GM18868 (cell line): Measurements from ENCODE around the gene RAB6A.
"Not testable (repeated sequence)": the region's sequence is repeated elsewhere in the genome, so short reads cannot be mapped to it uniquely, and the experiment has no call there.

Experiments
- ATAC-seq: cut with Tn5 transposase; IDR thresholded peaks from one replicate; pipeline ENCODE4 v1.9.1; 2021; ENCODE audit warnings: mild to moderate bottlenecking, moderate library complexity; ENCODE audit not compliant: unreplicated experiment

RAB6A gene

GRCh38 chr11:73760679-73761402, at the start of gene RAB6A:
Gene RAB6A (minus strand): TSS chr11:73761074. CDS start chr11:73760635, 439 bp downstream.
- ATAC-seq, result peak; percentile 92

DNA sequence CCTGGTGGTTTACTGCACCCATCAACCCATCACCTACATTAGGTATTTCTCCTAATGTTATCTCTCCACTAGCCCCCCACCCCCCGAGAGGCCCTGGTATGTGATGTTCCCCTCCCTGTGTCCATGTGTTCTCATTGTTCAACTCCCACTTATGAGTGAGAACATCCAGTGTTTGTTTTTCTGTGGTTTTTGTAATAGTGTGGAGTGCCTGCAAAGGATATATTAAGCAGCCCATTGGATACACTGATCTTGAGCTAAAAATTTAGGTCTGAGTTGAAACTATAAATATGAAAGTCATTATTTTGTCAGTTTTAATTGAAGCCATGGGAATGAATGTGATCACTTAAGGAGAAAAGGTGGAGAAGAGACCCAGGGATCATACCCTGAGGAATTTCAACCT, 49.8 kb upstream of the RAB6A start:
- no peak for ATAC-seq

DNA sequence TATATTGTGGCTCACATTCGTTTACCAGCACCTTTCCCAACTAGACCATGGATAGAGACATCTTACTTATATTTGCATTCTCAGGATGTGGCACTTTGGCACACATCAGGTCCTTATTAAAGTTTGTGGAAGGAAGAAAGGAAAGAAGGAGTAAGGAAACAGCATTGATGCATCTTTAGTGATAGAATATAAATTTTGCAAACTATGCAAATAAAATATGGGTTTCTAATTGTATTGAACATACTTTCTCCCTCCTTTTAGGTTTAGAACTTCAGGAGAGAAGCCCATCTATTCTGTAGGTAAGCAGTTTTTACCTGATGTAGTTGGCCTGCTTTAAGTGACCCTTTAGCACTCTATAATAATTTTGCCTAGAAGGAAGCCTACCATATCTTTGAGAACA, 47.2 kb upstream of the RAB6A start:
- ATAC-seq, result no peak

DNA sequence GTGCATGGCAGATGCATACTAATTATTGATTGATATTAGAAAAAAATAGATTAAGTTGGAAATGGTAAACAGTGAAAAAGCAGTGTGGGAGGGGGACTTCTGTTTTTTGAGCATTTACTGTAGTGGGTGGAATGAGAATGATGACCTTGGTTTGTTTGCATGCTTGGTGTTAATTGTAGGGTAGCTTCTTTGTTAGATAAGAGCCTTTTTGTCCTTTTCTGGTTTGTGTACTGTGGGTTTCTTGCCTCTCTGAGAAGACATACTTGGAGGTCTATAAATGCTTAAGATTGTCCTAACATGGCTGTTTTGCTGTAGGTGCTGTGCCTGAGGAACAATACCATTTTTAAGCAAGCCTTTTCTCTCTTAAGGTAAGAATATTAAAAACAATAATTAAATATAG, 43.8 kb upstream of the RAB6A start:
- ATAC-seq, result no peak

DNA sequence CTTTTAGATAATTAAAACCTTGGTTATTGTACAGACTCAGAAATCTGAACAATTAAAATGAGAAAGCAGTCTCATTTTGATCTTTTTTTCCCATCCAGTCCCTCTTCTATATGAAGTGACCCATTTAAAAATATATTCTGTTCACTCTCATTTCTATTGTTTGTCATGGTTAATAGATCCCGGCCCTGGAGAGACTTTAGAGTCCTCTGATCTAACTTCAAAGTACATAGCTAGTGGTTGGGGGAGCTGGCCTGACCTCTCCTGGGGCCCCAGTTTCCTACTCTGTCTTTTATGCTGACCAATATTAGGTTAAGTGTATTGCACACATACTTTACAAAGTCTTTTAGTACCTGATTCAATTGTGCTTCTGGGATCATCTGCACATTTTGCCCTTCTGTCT, 40.3 kb upstream of the RAB6A start:
- no peak for ATAC-seq

DNA sequence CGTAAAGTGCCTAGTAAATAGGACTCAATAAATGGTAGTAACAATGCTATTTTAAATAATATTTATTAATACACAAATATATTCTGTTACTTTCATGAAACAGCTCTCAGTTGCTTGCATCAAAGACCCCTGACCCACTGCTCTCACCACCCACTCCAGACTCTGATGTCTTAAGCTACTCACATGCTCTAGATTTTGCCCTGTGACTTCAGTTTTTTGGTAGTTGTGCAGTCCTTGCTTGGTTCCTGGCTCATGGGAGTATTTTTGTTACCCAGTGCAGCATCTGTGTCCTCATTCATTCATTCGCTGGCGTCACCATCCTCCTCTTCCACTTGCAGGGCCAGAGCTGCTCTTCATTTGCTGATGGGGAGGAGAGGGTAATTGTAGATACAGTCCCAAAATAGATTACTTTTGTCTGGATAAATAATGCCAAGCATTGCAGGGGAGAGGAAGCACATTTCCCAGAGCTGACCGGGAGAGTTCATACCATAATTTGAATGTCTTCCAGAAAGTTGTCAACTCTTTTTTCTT, 39.5 kb upstream of the RAB6A start:
- ATAC-seq, result no peak

GRCh38 chr11:73797457-73797856, 36.6 kb upstream of the RAB6A start:
- no peak for ATAC-seq

DNA sequence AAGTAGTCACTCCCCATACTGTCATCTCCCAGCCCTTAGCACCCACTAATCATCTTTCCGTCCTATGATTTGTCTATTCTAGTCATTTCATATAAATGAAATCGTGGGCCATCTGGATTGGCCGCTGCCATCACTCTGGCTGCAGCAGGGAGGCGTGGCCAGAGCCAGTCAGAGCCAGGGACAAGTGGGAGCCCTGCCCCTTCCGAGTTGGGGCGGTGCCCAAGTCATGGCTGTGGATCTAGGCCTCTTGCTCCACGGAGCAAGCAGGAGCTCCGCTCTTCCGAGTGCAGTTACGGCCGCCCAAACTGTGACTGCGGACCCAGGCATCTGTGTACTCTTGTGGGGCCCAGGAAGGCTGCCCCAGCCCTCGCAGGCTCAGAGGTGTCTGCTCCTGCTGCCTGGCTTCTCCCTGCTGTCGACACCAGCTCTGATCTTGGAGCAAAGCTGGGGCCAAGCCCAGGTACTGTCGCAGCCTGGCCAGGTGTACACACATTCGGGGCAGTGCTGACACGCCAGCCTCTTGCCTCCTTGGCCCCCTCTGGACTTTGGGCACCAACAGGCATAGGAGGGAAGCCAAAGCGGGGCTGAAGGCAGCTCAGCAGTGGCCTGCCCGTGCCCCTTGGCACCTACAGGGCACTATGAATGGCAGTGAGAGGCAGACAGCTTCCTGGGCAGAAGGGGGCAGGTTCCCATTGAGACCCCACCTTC, 35.2 kb upstream of the RAB6A start:
- ATAC-seq, result no peak

- no peak for ATAC-seq
These were observed 31.7 kb upstream of the RAB6A start for GRCh38 chr11:73792584-73792983.

DNA sequence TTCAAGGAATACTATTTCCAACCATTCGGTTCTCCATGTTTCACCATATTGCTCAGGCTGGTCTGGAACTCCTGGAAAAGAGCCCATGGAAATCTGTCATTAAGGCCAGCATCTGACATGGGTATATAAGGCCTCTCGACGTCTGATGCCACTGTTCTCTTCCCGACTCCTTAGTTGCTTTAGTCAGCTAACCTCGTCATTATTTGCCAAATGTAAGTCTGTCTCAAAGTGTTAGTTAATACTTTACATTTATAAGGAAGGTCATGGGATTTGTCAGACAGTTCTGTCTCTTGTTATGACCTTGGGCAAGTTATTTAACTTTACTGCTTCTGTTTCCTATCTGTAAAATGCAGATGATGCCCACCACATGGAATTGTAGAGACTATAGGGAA, 28.4 kb upstream of the RAB6A start:
- ATAC-seq, result no peak

DNA sequence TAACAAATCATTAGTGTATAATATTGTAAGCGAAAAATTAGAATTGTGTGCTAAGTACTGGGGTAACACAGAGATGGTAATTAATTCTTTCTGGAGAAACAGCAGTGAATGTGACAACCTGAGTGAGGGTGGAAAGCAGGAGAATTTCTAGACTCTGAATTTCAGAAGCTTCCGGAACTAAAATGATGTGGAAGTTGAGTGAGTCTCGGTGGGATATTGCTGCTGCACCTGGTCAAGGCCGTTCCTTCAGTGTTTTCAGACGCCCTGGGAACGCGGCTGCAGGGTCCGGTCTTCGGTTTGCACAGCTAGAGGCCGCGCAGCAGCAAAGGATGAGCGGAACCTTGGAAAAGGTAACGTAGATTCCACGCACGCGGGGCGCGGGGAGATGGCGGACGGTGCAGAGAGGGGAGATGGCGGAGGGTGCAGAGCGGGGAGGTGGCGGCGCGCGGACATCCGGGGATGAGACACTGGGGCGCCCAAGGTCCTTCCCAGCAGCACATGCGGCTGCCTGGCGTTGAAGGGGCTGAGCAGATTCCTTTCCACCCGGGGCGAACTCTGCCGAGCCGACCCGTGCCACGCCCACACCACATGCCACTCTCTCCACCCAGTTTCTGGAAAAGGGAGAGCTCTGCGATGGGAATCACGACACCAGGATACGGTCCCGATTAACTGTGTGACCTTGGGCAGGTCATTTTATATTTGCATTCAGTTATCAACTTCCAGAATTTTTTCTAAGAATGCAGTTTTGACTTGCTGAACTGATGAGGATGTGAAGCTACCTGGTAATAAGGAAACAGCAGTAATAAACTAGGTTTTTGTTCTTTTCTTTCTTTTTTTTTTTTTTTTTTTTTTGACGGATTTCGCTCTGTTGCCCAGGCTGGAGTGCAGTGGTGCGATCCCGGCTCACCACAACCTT, 27.0 kb upstream of the RAB6A start, which contains the start of gene MRPL48:
TSS of gene MRPL48 (plus strand) at position 232 of the 916 bp plus-strand sequence. CDS start at position 330, 98 bp downstream.
- ATAC-seq, result peak; percentile 95

DNA sequence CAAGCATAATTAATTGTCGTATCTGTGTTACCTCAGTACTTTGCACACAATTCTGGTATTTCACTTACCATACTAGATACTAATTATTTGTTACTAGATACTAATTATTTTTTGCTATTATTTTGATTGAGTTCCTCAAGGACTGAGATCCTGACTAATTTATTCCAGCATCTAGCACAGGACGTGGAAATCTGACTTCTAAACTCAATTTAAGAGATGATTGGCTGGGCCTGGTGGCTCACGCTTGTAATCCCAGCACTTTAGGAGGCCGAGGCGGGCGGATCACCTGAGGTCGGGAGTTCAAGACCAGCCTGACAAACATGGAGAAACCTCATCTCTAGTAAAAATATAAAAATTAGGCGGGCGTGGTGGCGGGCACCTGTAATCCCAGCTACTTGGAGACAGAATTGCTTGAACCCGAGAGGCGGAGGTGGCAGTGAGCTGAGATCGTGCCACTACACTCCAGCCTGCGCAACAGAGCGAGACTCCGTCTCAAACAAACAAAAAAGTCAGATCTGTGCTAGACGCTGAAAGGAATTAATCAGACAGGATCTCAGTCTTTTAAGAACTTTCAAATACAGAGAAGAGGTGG, 26.3 kb upstream of the RAB6A start:
- no peak for ATAC-seq

GRCh38 chr11:73785467-73785866, 24.6 kb upstream of the RAB6A start:
- not testable (repeated sequence) for ATAC-seq

GRCh38 chr11:73784734-73785133, 23.9 kb upstream of the RAB6A start:
- no peak for ATAC-seq

DNA sequence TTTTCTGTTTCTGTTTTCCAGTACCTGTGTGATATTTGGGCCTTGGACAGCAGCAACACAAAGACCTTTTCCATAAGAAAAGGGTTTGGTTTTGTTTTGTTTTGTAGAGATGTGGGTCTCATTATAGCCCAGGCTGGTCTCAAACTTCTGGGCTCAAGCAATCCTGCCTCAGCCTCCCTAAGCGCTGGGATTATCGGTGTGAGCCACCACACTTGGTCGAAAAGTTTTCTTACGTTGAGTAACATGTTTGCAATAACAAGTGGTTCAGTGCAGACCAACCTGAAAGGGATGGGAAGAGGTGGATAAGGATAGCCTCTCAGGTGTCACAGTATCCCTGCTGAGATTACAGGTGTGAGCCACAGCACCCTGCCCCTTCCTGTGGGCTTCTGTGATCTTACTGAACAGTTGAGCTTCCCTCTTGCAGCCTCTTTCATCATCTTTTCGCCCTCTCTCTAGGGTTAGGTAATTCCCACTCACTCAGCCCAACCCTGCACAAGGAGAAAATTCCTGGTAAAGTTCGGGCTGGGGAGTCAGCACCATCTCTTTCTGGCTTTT, 23.3 kb upstream of the RAB6A start:
- ATAC-seq, result no peak

- no peak for ATAC-seq
These were observed 22.7 kb upstream of the RAB6A start for GRCh38 chr11:73783483-73784020.

- no peak for ATAC-seq
These were observed 20.4 kb upstream of the RAB6A start for GRCh38 chr11:73781303-73781702.

DNA sequence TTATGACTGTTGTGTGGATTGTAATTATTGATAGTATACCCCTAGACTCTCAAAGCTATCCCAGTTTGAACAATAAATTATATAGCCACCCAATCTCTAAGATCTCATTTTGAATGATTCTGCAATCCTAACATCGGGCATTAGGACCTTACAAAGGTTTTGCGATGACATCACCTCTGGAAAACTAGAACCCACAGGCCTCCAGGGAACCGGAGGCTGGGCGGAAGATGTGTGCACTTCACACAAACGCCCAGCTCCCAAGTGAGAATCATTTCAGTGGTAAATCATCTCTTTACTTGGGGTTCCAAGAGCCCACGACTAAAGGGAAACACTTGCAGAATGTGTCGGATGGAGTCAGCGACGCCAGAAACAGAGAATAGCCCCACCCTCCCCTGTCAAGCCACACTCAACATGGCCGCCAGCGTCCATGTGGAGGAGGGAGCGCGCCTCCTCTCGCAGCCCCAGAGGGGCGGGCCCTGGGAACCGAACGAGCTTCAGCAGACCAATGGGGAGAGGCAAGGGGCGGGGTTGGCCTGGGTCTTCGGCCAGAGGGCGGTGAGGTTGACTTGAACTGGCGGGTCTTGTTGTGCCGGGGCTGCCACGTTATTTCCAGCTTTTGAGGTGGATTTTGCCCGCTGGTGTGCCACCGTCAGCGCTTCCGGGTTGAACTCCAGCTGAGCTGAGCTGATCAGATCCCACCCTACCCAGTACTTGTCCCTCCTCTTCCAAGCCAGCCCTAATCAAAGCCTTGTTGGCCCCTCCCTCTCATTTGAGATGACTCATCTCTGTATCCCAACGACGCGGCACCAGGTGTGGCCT, 18.4 kb upstream of the RAB6A start:
- ATAC-seq, result peak; percentile 96

GRCh38 chr11:73770811-73771210, 9.9 kb upstream of the RAB6A start:
- not testable (repeated sequence) for ATAC-seq
